ENCODE measurements around the gene SEMA5B.

The SEMA5B gene

DNA sequence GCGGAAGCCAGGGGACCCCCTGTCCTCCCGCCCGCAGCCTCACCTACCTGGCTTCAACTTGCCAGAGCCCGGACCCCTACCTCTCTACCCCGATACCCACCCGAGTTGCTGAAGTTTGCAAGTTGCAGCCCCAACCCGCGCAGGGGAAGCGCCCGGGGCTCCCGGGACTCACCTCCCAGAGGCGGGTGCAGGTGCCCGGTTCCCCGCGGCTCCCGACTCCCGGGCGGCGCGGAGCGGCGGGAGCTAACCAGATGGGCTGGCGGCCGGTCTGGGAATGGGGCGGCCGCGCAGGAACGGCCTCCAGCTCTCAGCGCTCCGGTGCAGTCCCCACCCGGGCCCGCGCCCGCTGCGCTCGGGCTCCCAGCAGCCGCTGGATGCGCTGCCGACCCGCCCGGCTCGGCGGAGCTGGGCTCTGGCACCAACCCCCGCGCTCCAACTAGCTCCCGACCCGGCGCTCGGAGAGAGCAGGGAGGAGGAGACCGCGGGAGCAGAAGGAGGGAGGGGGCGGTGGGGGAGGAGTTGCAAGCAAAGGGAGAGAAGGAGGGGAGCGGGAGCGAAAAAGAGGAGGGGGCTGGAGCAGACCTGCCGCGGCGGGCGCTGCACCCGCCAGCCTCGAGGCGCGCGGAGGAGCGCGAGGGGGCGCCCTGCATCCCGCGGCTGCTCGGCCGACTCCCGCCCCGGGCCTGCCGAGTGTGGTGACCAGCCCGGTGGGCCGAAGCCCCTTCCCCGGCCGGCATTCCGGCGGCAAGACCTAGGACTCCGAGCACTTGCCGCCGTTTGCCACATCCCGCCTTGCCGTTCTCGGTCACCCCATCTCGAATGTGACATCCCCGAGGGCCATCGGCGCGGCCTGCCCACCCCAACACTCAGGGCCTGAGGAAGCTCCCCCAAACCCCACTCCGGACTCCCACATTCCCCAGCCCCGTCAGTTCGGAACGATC is at the start of gene SEMA5B (continued):
- TF ChIP-seq, protein P1, sequence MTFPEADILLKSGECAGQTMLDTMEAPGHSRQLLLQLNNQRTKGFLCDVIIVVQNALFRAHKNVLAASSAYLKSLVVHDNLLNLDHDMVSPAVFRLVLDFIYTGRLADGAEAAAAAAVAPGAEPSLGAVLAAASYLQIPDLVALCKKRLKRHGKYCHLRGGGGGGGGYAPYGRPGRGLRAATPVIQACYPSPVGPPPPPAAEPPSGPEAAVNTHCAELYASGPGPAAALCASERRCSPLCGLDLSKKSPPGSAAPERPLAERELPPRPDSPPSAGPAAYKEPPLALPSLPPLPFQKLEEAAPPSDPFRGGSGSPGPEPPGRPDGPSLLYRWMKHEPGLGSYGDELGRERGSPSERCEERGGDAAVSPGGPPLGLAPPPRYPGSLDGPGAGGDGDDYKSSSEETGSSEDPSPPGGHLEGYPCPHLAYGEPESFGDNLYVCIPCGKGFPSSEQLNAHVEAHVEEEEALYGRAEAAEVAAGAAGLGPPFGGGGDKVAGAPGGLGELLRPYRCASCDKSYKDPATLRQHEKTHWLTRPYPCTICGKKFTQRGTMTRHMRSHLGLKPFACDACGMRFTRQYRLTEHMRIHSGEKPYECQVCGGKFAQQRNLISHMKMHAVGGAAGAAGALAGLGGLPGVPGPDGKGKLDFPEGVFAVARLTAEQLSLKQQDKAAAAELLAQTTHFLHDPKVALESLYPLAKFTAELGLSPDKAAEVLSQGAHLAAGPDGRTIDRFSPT (tag by site-specific recombination; IDR thresholded peaks at IDR 0.05) = no peak
- TF ChIP-seq ZNF169 (tag by site-specific recombination; IDR thresholded peaks at IDR 0.05) (no peak), ZNF10 (tag by site-specific recombination; IDR thresholded peaks at IDR 0.05) (no peak), ZNF596 (tag by site-specific recombination; IDR thresholded peaks at IDR 0.05) (no peak), ZNF157 (tag by site-specific recombination; IDR thresholded peaks at IDR 0.05) (no peak), ZFHX2 (tag by site-specific recombination; conservative IDR thresholded peaks at IDR 0.05) (peak; percentile 49), SCRT1 (tag by site-specific recombination; IDR thresholded peaks at IDR 0.05; ENCODE audit: borderline replicate concordance) (no peak), ZNF16 (tag by site-specific recombination; IDR thresholded peaks at IDR 0.05; ENCODE audit: low read depth) (no peak), FEZF1 (tag by site-specific recombination; IDR thresholded peaks at IDR 0.05) (no peak), YY2 (tag by site-specific recombination; IDR thresholded peaks at IDR 0.05) (no peak), ZXDB (tag by site-specific recombination; IDR thresholded peaks at IDR 0.05) (no peak), ZNF626 (tag by site-specific recombination; IDR thresholded peaks at IDR 0.05) (no peak), ZNF654 (tag by site-specific recombination; IDR thresholded peaks at IDR 0.05; ENCODE audit: low read depth) (no peak), ZNF223 (tag by site-specific recombination; IDR thresholded peaks at IDR 0.05) (no peak), MZF1 (tag by site-specific recombination; IDR thresholded peaks at IDR 0.05; ENCODE audit: borderline replicate concordance) (no peak), ZNF302 (tag by site-specific recombination; IDR thresholded peaks at IDR 0.05; ENCODE audit: low read depth) (no peak), ZNF2 (tag by site-specific recombination; IDR thresholded peaks at IDR 0.05) (0 out of 2 replicates have a peak, but pooled peaks have one; percentile 16), ZNF311 (tag by site-specific recombination; IDR thresholded peaks at IDR 0.05; ENCODE audit: borderline replicate concordance) (no peak), ZNF548 (tag by site-specific recombination; IDR thresholded peaks at IDR 0.05) (no peak), GLIS2 (tag by site-specific recombination; IDR thresholded peaks at IDR 0.05) (peak; percentile 61; the same call in 1 of the 2 replicates), ZNF174 (tag by site-specific recombination; IDR thresholded peaks at IDR 0.05) (no peak), ZNF558 (tag by site-specific recombination; IDR thresholded peaks at IDR 0.05) (no peak), ZNF214 (tag by site-specific recombination; IDR thresholded peaks at IDR 0.05; ENCODE audit: borderline replicate concordance) (no peak), ZNF350 (tag by site-specific recombination; IDR thresholded peaks at IDR 0.05) (no peak), KLF8 (tag by site-specific recombination; IDR thresholded peaks at IDR 0.05) (no peak), SETDB1 (IDR thresholded peaks at IDR 0.05; ENCODE audit: insufficient read length, low read length) (no peak), GLI2 (tag by site-specific recombination; IDR thresholded peaks at IDR 0.05; ENCODE audit: borderline replicate concordance, low read depth) (no peak), ZNF624 (tag by site-specific recombination; IDR thresholded peaks at IDR 0.05) (no peak), ZSCAN23 (tag by site-specific recombination; IDR thresholded peaks at IDR 0.05) (no peak), ZNF266 (tag by site-specific recombination; IDR thresholded peaks at IDR 0.05; ENCODE audit: low read depth) (no peak)
- TF ChIP-seq, protein P2, sequence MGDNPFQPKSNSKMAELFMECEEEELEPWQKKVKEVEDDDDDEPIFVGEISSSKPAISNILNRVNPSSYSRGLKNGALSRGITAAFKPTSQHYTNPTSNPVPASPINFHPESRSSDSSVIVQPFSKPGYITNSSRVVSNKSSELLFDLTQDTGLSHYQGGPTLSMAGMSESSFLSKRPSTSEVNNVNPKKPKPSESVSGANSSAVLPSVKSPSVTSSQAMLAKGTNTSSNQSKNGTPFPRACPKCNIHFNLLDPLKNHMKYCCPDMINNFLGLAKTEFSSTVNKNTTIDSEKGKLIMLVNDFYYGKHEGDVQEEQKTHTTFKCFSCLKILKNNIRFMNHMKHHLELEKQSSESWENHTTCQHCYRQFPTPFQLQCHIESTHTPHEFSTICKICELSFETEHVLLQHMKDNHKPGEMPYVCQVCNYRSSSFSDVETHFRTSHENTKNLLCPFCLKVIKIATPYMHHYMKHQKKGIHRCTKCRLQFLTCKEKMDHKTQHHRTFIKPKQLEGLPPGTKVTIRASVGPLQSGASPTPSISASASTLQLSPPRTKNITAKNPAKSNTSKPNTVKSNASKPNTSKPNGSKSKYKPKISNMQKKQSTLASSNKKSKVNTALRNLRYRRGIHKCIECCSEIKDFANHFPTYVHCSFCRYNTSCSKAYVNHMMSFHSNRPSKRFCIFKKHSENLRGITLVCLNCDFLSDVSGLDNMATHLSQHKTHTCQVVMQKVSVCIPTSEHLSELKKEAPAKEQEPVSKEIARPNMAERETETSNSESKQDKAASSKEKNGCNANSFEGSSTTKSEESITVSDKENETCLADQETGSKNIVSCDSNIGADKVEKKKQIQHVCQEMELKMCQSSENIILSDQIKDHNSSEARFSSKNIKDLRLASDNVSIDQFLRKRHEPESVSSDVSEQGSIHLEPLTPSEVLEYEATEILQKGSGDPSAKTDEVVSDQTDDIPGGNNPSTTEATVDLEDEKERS (tag by site-specific recombination; IDR thresholded peaks at IDR 0.05) = no peak
- TF ChIP-seq, protein P3, sequence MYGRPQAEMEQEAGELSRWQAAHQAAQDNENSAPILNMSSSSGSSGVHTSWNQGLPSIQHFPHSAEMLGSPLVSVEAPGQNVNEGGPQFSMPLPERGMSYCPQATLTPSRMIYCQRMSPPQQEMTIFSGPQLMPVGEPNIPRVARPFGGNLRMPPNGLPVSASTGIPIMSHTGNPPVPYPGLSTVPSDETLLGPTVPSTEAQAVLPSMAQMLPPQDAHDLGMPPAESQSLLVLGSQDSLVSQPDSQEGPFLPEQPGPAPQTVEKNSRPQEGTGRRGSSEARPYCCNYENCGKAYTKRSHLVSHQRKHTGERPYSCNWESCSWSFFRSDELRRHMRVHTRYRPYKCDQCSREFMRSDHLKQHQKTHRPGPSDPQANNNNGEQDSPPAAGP (tag by site-specific recombination; IDR thresholded peaks at IDR 0.05) = no peak
- TF ChIP-seq, protein P4, sequence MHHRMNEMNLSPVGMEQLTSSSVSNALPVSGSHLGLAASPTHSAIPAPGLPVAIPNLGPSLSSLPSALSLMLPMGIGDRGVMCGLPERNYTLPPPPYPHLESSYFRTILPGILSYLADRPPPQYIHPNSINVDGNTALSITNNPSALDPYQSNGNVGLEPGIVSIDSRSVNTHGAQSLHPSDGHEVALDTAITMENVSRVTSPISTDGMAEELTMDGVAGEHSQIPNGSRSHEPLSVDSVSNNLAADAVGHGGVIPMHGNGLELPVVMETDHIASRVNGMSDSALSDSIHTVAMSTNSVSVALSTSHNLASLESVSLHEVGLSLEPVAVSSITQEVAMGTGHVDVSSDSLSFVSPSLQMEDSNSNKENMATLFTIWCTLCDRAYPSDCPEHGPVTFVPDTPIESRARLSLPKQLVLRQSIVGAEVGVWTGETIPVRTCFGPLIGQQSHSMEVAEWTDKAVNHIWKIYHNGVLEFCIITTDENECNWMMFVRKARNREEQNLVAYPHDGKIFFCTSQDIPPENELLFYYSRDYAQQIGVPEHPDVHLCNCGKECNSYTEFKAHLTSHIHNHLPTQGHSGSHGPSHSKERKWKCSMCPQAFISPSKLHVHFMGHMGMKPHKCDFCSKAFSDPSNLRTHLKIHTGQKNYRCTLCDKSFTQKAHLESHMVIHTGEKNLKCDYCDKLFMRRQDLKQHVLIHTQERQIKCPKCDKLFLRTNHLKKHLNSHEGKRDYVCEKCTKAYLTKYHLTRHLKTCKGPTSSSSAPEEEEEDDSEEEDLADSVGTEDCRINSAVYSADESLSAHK (tag by site-specific recombination; IDR thresholded peaks at IDR 0.05) = no peak

All from HEK293 (cell line).